KMS-11 (cell line): ENCODE data around the gene CTRB1.

Experiments used
- H2AFZ ChIP-seq: fragments of 200-600 bp; sonication (generic); 2 replicates; pipeline ENCODE4 v1.6.1; 2016; ENCODE audit warnings: antibody characterized with exemption, mixed run types, low read depth
- H3K27ac ChIP-seq: fragments of 200-600 bp; sonication (generic); 2 replicates; pipeline ENCODE4 v1.6.1; 2016; ENCODE audit warnings: mild to moderate bottlenecking, mixed run types
- H3K27me3 ChIP-seq: fragments of 200-600 bp; sonication (generic); 2 replicates; pipeline ENCODE4 v1.6.1; 2017; ENCODE audit warnings: mild to moderate bottlenecking, low read depth, mixed run types, moderate library complexity; ENCODE audit not compliant: insufficient read depth
- H3K36me3 ChIP-seq: fragments of 200-600 bp; sonication (generic); 2 replicates; pipeline ENCODE4 v1.6.1; 2017; ENCODE audit warnings: mild to moderate bottlenecking, mixed run types; ENCODE audit not compliant: insufficient read depth
- H3K4me1 ChIP-seq: fragments of 200-600 bp; sonication (generic); 2 replicates; pipeline ENCODE4 v1.6.1; 2016; ENCODE audit warnings: mild to moderate bottlenecking, low read depth, mixed run types; ENCODE audit not compliant: poor library complexity, severe bottlenecking
- H3K4me2 ChIP-seq: fragments of 200-600 bp; sonication (generic); 2 replicates; pipeline ENCODE4 v1.7.0; 2016; ENCODE audit warnings: mild to moderate bottlenecking, mixed run types
- H3K4me3 ChIP-seq: fragments of 200-600 bp; sonication (generic); IDR thresholded peaks from 2 replicates; pipeline ENCODE4 v1.6.1; 2017; ENCODE audit warnings: low read depth, low read length, mixed read lengths; ENCODE audit not compliant: insufficient read depth
- H3K79me2 ChIP-seq: fragments of 200-600 bp; sonication (generic); 2 replicates; pipeline ENCODE4 v1.6.1; 2016; ENCODE audit warnings: low read depth, mixed run types; ENCODE audit not compliant: insufficient read depth
- H3K9ac ChIP-seq: fragments of 200-600 bp; sonication (generic); 2 replicates; pipeline ENCODE4 v1.6.1; 2016; ENCODE audit warnings: mild to moderate bottlenecking, mixed run types
- H4K20me1 ChIP-seq: fragments of 200-600 bp; sonication (generic); 2 replicates; pipeline ENCODE4 v1.6.1; 2016; ENCODE audit warnings: mild to moderate bottlenecking, mixed run types; ENCODE audit not compliant: insufficient read depth
- CTCF ChIP-seq: fragments of 200-600 bp; sonication (generic); conservative IDR thresholded peaks from 2 replicates; pipeline ENCODE4 v1.6.1; 2017; ENCODE audit warnings: low read depth, mild to moderate bottlenecking, antibody characterized with exemption, low read length, moderate library complexity, mixed read lengths

CTRB1 gene

GRCh38 chr16:75226550-75227360 lies 8.0 kb downstream of the CTRB1 start:
- no peaks in the 10 kb centered on the region for H3K36me3 ChIP-seq
- H4K20me1 ChIP-seq, result no peaks in the 10 kb centered on the region
- H3K9ac ChIP-seq, result no peak overlapping the region
- H2AFZ ChIP-seq, result no peak overlapping the region
- TF ChIP-seq CTCF, result no peak
- H3K79me2 ChIP-seq, result no peaks in the 10 kb centered on the region
- no peak overlapping the region for H3K4me2 ChIP-seq
- no peak overlapping the region for H3K27ac ChIP-seq
- no peaks in the 10 kb centered on the region for H3K4me1 ChIP-seq
- no peak overlapping the region for H3K4me3 ChIP-seq
- H3K27me3 ChIP-seq, result no peaks in the 10 kb centered on the region

- Histone ChIP-seq H3K27me3 (no peaks in the 10 kb centered on the region), H4K20me1 (no peaks in the 10 kb centered on the region), H3K27ac (no peak overlapping the region), H3K4me3 (no peak overlapping the region), H3K9ac (no peak overlapping the region), H2AFZ (no peak overlapping the region), H3K36me3 (no peaks in the 10 kb centered on the region), H3K4me2 (no peak overlapping the region), H3K79me2 (no peaks in the 10 kb centered on the region), H3K4me1 (no peaks in the 10 kb centered on the region)
- TF ChIP-seq CTCF, result no peak
Measured at GRCh38 chr16:75227361-75228142, 8.8 kb downstream of the CTRB1 start.

- no peaks in the 10 kb centered on the region for H3K4me1 ChIP-seq
- H3K4me2 ChIP-seq, result no peak overlapping the region
- H3K79me2 ChIP-seq, result no peaks in the 10 kb centered on the region
- no peak overlapping the region for H3K9ac ChIP-seq
- TF ChIP-seq CTCF, result no peak
- no peaks in the 10 kb centered on the region for H3K27me3 ChIP-seq
- H2AFZ ChIP-seq, result no peak overlapping the region
- H3K4me3 ChIP-seq, result no peak overlapping the region
- no peaks in the 10 kb centered on the region for H4K20me1 ChIP-seq
- no peaks in the 10 kb centered on the region for H3K36me3 ChIP-seq
- no peak overlapping the region for H3K27ac ChIP-seq
Measured at GRCh38 chr16:75228143-75228976, 9.6 kb downstream of the CTRB1 start.

GRCh38 chr16:75229172-75230031 lies 10.6 kb downstream of the CTRB1 start:
- H3K27me3 ChIP-seq, result no peaks in the 10 kb centered on the region
- no peak overlapping the region for H2AFZ ChIP-seq
- H3K4me2 ChIP-seq, result no peak overlapping the region
- H3K27ac ChIP-seq, result no peak overlapping the region
- no peaks in the 10 kb centered on the region for H3K36me3 ChIP-seq
- no peak overlapping the region for H3K9ac ChIP-seq
- H3K79me2 ChIP-seq, result no peaks in the 10 kb centered on the region
- no peak for TF ChIP-seq CTCF
- no peaks in the 10 kb centered on the region for H3K4me1 ChIP-seq
- H3K4me3 ChIP-seq, result no peak overlapping the region
- no peaks in the 10 kb centered on the region for H4K20me1 ChIP-seq
